A673 (cell line): ENCODE results near the gene NMT1. TPM values are rescaled to one million over a fixed set of nuclear protein-coding genes. Genes with fewer than 3 reads are reported as not detected.
A peak's percentile ranks its signal among the peaks of the same experiment; 100 is the strongest.

Experiments
- BruUV-seq: library from RNA; stranded (reverse); fragments of 400-500 nt; replicated peaks from 2 replicates; lab custom pipeline; 2021; lab: Mats Ljungman, UMichigan
- CTCF ChIA-PET: fragments of 300-600 bp; sonication (Branson Sonifier 250); formaldehyde crosslinking; loops from one replicate; lab custom pipeline; 2022; ENCODE audit warnings: antibody characterized with exemption; lab: Charles Lee
- POLR2A ChIA-PET: fragments of 300-600 bp; sonication (Branson Sonifier 250); formaldehyde crosslinking; loops from one replicate; lab custom pipeline; 2022; ENCODE audit warnings: antibody characterized with exemption; ENCODE audit not compliant: low non-redundant PET; lab: Charles Lee
- DNase-seq: peaks from one replicate; pipeline ENCODE4 v3.0.0-alpha.2; 2015; ENCODE audit warnings: low spot score
- H3K27ac ChIP-seq: fragments of 200-600 bp; sonication (generic); 2 replicates; pipeline ENCODE4 v1.5.1; 2016; ENCODE audit warnings: mixed run types, low read depth, mild to moderate bottlenecking, mixed read lengths, antibody characterized with exemption, low read length; ENCODE audit not compliant: poor library complexity, severe bottlenecking
- H3K27me3 ChIP-seq: fragments of 200-600 bp; sonication (generic); replicated peaks from 2 replicates; pipeline ENCODE4 v1.6.1; 2017; ENCODE audit warnings: mixed run types, low read depth, mild to moderate bottlenecking, mixed read lengths, antibody characterized with exemption, low read length; ENCODE audit not compliant: insufficient read depth, poor library complexity
- H3K36me3 ChIP-seq: fragments of 200-600 bp; sonication (generic); 2 replicates; pipeline ENCODE4 v1.6.1; 2016; ENCODE audit warnings: mixed run types, mild to moderate bottlenecking, mixed read lengths, antibody characterized with exemption, low read length; ENCODE audit not compliant: insufficient read depth, poor library complexity, severe bottlenecking
- H3K4me1 ChIP-seq: fragments of 200-600 bp; sonication (generic); 2 replicates; pipeline ENCODE4 v1.6.1; 2017; ENCODE audit warnings: mixed run types, mild to moderate bottlenecking, mixed read lengths, antibody characterized with exemption, low read length; ENCODE audit not compliant: insufficient read depth, poor library complexity, severe bottlenecking
- H3K4me3 ChIP-seq: fragments of 200-600 bp; sonication (generic); 2 replicates; pipeline ENCODE4 v1.5.1; 2016; ENCODE audit warnings: low read depth, mixed run types, mild to moderate bottlenecking, mixed read lengths, low read length; ENCODE audit not compliant: poor library complexity, severe bottlenecking
- H3K9me3 ChIP-seq: fragments of 200-600 bp; sonication (generic); 2 replicates; pipeline ENCODE4 v1.6.1; 2016; ENCODE audit warnings: mixed run types, low read depth, mild to moderate bottlenecking, mixed read lengths, antibody characterized with exemption, low read length; ENCODE audit not compliant: poor library complexity, severe bottlenecking
- EZH2 ChIP-seq: fragments of 200-600 bp; sonication (generic); IDR thresholded peaks from 2 replicates; pipeline ENCODE4 v1.6.1; 2017; ENCODE audit warnings: borderline replicate concordance, low read depth, mild to moderate bottlenecking, mixed read lengths, antibody characterized with exemption, low read length; ENCODE audit not compliant: poor library complexity, severe bottlenecking
- intact Hi-C: fragments of 100-400 bp; cut with micrococcal nuclease; formaldehyde crosslinking; loops from one replicate; pipeline ENCODE4 v1.10.0; 2022; ENCODE audit not compliant: unreplicated experiment
- total RNA-seq: library from RNA; stranded (reverse); gene quantifications from 2 replicates; pipeline ENCODE4 v1.2.3, GENCODE V29; 2021
- TF ChIP-seq, protein P1 (sequence below): fragments of 300-800, 200-600 bp; sonication (generic); conservative IDR thresholded peaks from 2 replicates; pipeline ENCODE4 v1.5.1; 2017; ENCODE audit warnings: low read depth, mild to moderate bottlenecking, antibody characterized with exemption, low read length, moderate library complexity, mixed read lengths

The NMT1 gene
- total RNA-seq, 1 experiment from 2014 or later = 108 TPM

DNA sequence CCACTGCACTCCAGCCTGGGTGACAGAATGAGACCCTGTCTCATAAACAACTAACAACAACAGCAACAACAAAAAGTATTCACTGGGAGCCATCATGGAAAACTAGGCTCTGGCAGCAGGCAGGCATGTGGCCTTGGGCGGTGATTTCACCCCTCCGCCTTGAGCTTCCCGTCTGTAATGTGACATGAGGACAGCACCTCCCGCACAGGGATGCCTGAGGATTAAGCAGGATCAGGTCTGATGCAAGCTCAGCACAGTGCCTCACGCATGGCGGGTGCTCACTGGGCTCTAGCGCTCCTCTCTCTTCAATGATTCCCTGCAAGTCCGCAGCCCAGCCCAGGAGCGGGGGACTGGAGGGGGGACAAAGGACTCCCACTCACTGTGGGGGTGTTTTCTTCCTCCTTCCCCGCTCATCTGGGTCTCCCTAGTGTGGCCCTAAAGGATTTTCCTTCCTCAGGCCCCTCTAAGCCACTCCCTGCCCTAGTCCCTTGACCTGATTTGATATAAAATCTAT lies 68.4 kb downstream of the NMT1 start:
- BruUV-seq = no TSS peak
- TF ChIP-seq EZH2 = no peak
- TF ChIP-seq, protein P1, sequence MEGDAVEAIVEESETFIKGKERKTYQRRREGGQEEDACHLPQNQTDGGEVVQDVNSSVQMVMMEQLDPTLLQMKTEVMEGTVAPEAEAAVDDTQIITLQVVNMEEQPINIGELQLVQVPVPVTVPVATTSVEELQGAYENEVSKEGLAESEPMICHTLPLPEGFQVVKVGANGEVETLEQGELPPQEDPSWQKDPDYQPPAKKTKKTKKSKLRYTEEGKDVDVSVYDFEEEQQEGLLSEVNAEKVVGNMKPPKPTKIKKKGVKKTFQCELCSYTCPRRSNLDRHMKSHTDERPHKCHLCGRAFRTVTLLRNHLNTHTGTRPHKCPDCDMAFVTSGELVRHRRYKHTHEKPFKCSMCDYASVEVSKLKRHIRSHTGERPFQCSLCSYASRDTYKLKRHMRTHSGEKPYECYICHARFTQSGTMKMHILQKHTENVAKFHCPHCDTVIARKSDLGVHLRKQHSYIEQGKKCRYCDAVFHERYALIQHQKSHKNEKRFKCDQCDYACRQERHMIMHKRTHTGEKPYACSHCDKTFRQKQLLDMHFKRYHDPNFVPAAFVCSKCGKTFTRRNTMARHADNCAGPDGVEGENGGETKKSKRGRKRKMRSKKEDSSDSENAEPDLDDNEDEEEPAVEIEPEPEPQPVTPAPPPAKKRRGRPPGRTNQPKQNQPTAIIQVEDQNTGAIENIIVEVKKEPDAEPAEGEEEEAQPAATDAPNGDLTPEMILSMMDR = no peak
- Histone ChIP-seq H3K36me3 (no peaks in the 10 kb centered on the region), H3K9me3 (no peaks in the 10 kb centered on the region), H3K4me3 (no peak overlapping the region), H3K27me3 (no peaks in the 10 kb centered on the region), H3K4me1 (no peaks in the 10 kb centered on the region), H3K27ac (no peak overlapping the region)
- intact Hi-C loops = no loop called here
- POLR2A ChIA-PET = no interaction called here
- CTCF ChIA-PET = no interaction called here
- no peak for DNase-seq

GRCh38 chr17:45129940-45130680 lies 69.0 kb downstream of the NMT1 start:
- CTCF ChIA-PET = no interaction called here
- H3K27me3 ChIP-seq = no peaks in the 10 kb centered on the region
- no peaks in the 10 kb centered on the region for H3K4me1 ChIP-seq
- no peaks in the 10 kb centered on the region for H3K36me3 ChIP-seq
- TF ChIP-seq, protein P1 = no peak
- no peak for TF ChIP-seq EZH2
- POLR2A ChIA-PET = no interaction called here
- DNase-seq = no peak
- no TSS peak for BruUV-seq
- no peaks in the 10 kb centered on the region for H3K9me3 ChIP-seq
- intact Hi-C loops = loop anchor here (5.0 to 10.0 kb wide), 2 partner anchors 255 to 353 kb away; no protein-coding TSS in a partner anchor
- no peak overlapping the region for H3K4me3 ChIP-seq
- no peak overlapping the region for H3K27ac ChIP-seq

- intact Hi-C loops = loop anchor here (5.0 to 10.0 kb wide), 2 partner anchors 254 to 354 kb away; no protein-coding TSS in a partner anchor
- peak overlapping the region; percentile 64 for H3K4me3 ChIP-seq
- H3K4me1 ChIP-seq = no peaks in the 10 kb centered on the region
- no peaks in the 10 kb centered on the region for H3K36me3 ChIP-seq
- no peak for DNase-seq
- H3K27me3 ChIP-seq = no peaks in the 10 kb centered on the region
- H3K9me3 ChIP-seq = no peaks in the 10 kb centered on the region
- no peak overlapping the region for H3K27ac ChIP-seq
- POLR2A ChIA-PET = interaction anchor here (0.6 kb wide), 1 partner anchor 17 kb away, joined by 3 read pairs; the partner anchor contains the start of gene HEXIM1
- CTCF ChIA-PET = interaction anchor here (0.6 kb wide), 1 partner anchor 82 kb away, joined by 6 read pairs; no protein-coding TSS in a partner anchor
- TF ChIP-seq EZH2 = no peak
- TF ChIP-seq, protein P1 = no peak
- no TSS peak for BruUV-seq
Measured at GRCh38 chr17:45130681-45131615, 69.8 kb downstream of the NMT1 start.
